ENCODE results near the gene WASL.

- TF ChIP-seq EP300 (IDR thresholded peaks at IDR 0.05; ENCODE audit: borderline replicate concordance) (no peak), TAF1 (IDR thresholded peaks at IDR 0.05; ENCODE audit: low read depth) (no peak), MAX (IDR thresholded peaks at IDR 0.05) (no peak), RAD21 (IDR thresholded peaks at IDR 0.05; ENCODE audit: low read depth) (no peak), REST (IDR thresholded peaks at IDR 0.05; ENCODE audit: low read depth) (no peak), USF1 (IDR thresholded peaks at IDR 0.05) (no peak), NFIC (IDR thresholded peaks at IDR 0.05) (no peak), CEBPB (IDR thresholded peaks at IDR 0.05) (no peak), CREB1 (IDR thresholded peaks at IDR 0.05; ENCODE audit: low read depth) (no peak), ZBTB7A (IDR thresholded peaks at IDR 0.05; ENCODE audit: low read depth) (no peak), YY1 (IDR thresholded peaks at IDR 0.05; ENCODE audit: low read depth) (no peak), EGR1 (IDR thresholded peaks at IDR 0.05) (no peak)
Measured at GRCh38 chr7:123640583-123640982, 108.2 kb downstream of the WASL start.
